ENCODE results near the gene WDR47.

The WDR47 gene

DNA sequence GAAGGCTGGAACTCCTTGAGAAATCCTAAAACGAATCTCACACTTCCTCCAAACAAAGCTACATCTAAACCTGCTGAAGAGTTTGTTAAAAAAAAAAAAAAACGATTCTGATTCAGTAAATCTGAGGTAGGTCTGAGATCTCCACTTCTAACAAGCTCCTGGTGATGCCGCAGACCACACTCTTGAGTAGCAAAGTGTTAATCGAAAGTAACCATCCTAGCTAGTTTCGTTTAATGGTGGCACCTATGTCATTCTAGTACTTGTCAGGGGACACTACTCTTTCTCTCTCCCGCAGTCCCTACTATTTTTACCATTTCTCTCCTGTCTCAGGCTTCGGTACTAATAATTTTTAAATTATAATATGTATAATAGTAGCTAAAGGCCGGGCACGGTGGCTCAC, 80.7 kb downstream of the WDR47 start:
- TF ChIP-seq, protein P1, sequence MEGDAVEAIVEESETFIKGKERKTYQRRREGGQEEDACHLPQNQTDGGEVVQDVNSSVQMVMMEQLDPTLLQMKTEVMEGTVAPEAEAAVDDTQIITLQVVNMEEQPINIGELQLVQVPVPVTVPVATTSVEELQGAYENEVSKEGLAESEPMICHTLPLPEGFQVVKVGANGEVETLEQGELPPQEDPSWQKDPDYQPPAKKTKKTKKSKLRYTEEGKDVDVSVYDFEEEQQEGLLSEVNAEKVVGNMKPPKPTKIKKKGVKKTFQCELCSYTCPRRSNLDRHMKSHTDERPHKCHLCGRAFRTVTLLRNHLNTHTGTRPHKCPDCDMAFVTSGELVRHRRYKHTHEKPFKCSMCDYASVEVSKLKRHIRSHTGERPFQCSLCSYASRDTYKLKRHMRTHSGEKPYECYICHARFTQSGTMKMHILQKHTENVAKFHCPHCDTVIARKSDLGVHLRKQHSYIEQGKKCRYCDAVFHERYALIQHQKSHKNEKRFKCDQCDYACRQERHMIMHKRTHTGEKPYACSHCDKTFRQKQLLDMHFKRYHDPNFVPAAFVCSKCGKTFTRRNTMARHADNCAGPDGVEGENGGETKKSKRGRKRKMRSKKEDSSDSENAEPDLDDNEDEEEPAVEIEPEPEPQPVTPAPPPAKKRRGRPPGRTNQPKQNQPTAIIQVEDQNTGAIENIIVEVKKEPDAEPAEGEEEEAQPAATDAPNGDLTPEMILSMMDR (IDR thresholded peaks at IDR 0.05; ENCODE audit: low read depth, low read length) = no peak
- H3K4me3 ChIP-seq (ENCODE audit: low read depth, low read length) = no peak overlapping the region

DNA sequence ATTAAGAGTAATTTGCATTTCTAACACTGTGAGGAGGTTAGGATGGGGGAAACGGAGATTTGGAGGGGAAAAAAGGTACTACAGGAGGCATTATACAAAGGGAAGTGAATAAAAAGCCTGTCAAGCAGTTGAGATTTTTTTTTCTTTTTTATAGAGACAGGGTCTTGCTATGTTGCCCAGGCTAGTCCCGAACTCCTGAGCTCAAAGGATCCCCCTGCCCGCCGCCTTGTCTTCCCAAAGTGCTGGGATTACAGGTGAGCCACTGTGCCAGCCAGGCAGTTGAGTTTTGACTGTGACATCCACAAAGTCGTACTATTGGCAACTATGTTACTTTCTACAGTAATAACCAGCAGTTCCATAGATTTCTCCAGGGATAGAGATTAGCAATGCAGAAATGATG, 81.2 kb downstream of the WDR47 start:
- TF ChIP-seq, protein P1 (IDR thresholded peaks at IDR 0.05; ENCODE audit: low read depth, low read length) = no peak
- H3K4me3 ChIP-seq (ENCODE audit: low read depth, low read length) = no peak overlapping the region

DNA sequence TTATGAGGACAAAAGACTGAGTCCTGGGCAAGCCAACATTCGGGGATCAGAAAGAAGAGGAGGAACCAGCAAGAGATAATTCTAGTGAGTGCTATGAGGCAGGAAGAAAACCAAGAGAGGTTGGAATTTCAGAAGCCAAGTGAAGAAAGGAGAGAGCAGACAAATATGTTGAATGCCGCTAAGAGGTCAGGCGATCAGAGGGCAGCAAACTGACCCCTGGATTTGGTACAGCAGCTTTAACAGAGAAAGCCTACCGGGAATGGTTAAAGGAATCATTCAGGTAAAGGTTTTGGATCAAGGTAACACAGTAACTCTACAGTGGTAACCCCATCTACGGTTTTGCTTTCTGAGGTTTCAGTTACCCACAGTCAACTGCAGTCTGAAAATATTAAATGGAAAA, 84.0 kb downstream of the WDR47 start:
- no peak overlapping the region for H3K4me3 ChIP-seq (ENCODE audit: low read depth, low read length)
- TF ChIP-seq, protein P1 (IDR thresholded peaks at IDR 0.05; ENCODE audit: low read depth, low read length) = no peak

DNA sequence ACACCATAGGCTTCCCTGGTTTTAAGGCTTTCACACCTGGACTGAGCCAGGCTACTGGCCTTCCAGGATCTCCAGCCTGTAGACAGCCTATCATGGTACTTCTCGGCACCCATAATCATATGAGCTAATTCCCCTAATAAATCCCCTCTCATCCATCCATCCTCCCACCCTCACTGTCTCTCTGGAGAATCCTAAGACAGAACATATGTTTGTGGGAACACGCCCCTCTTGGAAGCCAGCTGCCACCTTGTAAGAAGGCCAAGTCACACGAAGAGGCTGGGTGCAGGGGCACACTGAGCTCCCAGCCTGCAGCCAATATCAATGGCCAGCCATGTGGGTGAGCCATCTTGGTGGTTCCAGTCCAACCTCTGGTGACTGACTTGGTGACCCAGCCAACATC, 86.0 kb downstream of the WDR47 start:
- H3K4me3 ChIP-seq (ENCODE audit: low read depth, low read length) = no peak overlapping the region
- TF ChIP-seq, protein P1 (IDR thresholded peaks at IDR 0.05; ENCODE audit: low read depth, low read length) = no peak

DNA sequence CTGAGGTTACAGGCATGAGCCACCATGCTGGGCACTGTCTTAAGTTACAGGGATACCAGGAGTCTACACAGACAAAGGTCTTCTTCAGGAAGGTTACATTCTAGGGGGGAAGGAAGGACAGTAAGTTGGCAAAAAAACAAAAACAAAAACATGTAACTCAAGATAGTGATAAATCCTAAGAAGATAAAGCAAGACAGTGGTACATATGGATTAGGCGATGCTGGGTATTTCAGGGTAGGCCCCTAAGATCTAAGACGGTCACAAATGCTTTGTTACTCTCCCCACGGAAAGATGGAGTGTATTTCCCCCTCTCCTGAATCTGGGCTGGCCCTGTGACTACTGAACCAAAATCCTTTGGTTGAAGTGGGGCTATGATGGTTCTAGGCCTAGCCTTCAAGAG, 86.8 kb downstream of the WDR47 start:
- H3K4me3 ChIP-seq (ENCODE audit: low read depth, low read length) = no peak overlapping the region
- TF ChIP-seq, protein P1 (IDR thresholded peaks at IDR 0.05; ENCODE audit: low read depth, low read length) = no peak

DNA sequence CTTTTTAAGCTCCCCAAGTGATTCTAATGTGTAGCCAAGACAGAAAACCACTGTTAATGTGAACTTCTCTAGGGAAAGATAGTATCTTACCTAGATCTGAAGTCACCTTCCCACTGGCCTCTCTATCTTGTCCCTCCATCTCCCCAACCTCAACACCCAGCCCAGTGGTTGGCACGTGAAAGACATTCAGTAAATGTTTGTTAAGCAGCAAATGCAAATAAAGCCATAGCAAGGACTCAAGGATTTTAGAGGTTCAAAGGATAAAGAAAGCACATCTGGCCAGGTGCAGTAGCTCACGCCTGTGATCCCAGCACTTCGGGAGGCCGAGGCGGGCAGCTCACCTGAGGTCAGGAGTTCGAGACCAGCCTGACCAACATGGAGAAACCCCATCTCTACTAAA, 88.5 kb downstream of the WDR47 start:
- TF ChIP-seq, protein P1 (IDR thresholded peaks at IDR 0.05; ENCODE audit: low read depth, low read length) = no peak
- no peak overlapping the region for H3K4me3 ChIP-seq (ENCODE audit: low read depth, low read length)

DNA sequence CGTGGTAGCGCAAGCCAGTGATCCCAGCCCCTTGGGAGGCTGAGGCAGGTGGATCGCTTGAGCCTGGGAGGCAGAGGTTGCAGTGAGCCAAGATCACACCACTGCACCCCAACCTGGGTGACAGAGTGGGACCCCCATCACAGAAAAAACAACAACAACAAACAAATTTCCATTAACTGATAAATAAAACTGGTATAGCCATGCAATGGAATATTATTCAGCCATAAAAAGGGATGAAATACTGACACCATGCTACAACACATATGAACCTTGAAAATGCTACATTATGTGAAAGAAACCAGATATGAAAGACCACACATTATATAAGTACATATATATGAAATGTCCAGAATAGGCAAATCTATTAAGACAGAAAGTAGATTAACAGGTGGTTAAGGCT, 90.7 kb downstream of the WDR47 start:
- TF ChIP-seq, protein P1 (IDR thresholded peaks at IDR 0.05; ENCODE audit: low read depth, low read length) = no peak
- H3K4me3 ChIP-seq (ENCODE audit: low read depth, low read length) = no peak overlapping the region
